ENCODE data around the gene OXLD1.
A peak's percentile ranks its signal among the peaks of the same experiment; 100 is the strongest.
"Not testable (repeated sequence)": the region's sequence is repeated elsewhere in the genome, so short reads cannot be mapped to it uniquely, and the experiment has no call there.

The OXLD1 gene

GRCh38 chr17:81683584-81684441, 17.4 kb upstream of the OXLD1 start, which contains the start of the genes ARL16 and HGS:
TSS of gene ARL16 (minus strand) at chr17:81683797. CDS start at chr17:81683753, 44 bp downstream.
TSS of gene HGS (plus strand) at chr17:81684011. CDS start at chr17:81684067, 56 bp downstream.
- DNase-seq (ENCODE audit: low read depth) = peak; percentile 96

DNA sequence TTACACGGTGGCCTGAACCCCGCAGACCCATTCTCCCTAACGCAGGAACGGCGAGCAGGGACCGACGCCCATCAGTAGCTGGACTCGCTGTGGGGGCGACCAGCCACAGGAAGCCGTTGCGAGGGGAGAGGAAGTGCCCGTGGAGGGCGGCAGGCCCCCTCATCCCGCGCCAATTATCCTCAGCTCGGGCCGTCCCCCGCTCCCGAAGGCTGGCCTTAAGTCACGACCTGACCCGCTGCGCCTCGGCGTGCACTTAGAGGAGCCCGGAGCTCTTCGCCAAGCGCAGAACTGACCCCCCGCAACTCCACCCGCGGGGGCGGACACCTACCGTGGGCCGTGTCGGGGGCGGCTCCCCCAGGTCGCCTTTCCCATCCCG, 16.8 kb upstream of the OXLD1 start:
- no peak for DNase-seq (ENCODE audit: low read depth)

GRCh38 chr17:81682565-81683207, 16.3 kb upstream of the OXLD1 start:
- no peak for DNase-seq (ENCODE audit: low read depth)

DNA sequence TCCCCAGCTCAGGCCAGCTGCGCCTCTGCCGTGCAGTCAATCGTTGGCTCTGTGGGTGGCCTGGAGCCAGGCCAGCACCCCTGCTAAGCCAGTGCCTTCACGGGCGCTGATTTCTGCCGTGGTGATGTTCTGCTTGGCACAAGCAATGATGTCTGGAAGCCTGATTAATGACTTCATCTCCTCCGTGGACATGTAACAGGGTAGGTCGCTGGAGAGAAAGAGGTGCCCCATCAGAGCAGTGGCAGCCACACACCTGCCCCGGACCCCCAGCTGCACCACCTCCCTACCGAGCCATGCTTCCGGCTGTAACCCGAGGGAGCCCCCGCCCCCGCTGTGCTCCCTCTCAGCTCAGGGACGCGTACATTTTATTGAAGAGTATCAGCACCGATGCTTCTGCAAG, 15.3 kb upstream of the OXLD1 start:
- DNase-seq (ENCODE audit: low read depth) = no peak

- no peak for DNase-seq (ENCODE audit: low read depth)
These were observed 13.7 kb upstream of the OXLD1 start for GRCh38 chr17:81680150-81680549.

DNA sequence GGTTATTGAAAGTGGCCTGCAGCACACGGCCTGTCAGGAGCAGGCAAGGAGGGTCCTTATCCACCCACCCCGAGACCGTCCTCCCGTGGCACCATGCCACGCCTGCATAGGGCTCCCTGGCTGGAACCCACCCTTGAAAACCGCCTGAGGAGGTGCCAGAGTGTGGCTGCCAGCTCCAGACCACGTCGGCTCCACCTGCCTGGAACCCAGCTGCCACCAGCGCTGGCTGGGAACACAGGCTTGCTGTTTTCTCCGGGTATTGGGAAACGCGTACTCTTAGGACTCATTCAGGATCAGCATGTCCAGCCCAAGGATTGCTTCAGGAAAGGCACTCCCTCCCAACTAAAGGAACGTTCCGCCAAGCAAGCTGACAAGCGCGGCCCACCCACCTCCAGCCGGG, 10.5 kb upstream of the OXLD1 start:
- no peak for DNase-seq (ENCODE audit: low read depth)

GRCh38 chr17:81675515-81676221, 9.3 kb upstream of the OXLD1 start:
- not testable (repeated sequence) for DNase-seq (ENCODE audit: low read depth)

DNA sequence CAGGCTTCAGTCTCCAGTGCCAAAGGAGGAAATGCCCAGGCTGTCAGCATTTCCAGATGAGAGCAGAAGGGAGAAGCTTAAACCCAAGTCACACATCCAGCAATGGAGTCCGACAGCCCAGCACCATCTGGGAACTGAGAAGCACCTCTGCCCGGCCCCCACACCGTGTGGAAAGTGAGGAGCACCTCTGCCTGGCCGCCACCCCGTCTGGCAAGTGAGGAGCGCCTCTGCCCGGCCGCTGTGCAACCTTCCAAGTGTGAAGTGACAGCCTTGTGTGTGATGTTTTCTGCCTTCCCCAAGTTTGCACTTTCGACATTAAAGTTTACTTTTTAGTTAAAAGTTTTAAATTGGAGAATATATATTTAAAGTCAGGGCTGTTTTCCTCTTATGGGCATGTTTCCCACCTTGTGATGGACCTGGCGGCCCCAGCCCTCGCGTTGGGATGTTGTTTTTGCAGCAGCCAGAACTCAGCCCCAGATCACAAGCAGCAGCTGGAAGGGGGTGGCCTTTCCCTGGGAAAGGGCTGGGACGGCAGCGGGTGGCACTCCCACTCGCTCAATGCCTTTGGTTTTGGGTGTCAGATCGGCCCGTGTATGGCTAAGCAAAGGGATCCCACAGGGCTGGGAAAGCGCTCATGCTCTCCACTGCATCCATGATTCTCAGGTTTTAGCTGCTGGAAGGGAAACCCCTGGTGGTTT, 7.3 kb upstream of the OXLD1 start:
- DNase-seq (ENCODE audit: low read depth) = no peak

GRCh38 chr17:81672954-81673353, 6.5 kb upstream of the OXLD1 start:
- no peak for DNase-seq (ENCODE audit: low read depth)

- no peak for DNase-seq (ENCODE audit: low read depth)
These were observed 6.1 kb upstream of the OXLD1 start for GRCh38 chr17:81672504-81672903.

DNA sequence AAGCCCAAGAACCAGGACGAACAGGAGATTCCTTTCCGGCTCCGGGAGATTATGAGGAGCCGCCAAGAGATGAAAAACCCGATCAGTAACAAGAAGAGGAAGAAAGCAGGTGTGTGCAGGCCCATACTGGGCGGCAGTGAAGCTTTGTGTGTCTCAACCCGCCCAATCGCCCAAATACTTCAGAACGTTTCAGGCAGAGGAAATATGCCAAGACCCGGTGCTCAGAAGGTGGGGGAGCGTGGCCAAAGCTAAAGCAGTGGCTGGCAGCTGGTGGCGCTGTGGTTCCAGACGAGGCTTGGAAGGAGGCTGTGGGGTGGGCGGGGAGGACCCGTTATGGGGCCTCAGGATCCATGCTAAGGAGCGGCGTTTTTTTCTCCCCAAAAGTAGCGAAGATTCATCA, 1.3 kb upstream of the OXLD1 start:
- DNase-seq (ENCODE audit: low read depth) = no peak

DNA sequence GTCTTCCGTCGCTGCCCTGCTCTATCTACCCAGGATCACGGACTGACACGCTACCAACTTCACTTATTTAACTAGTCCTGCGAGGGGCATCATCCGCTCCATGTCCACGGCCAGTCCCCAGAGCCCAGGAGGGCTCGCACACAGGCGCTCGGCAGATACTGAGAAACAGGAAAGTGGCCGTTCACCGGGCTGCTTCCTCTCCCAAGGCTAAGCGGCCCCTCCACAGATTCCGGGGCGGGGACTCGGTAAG, 388 bp downstream of the OXLD1 start:
- no peak for DNase-seq (ENCODE audit: low read depth)

DNA sequence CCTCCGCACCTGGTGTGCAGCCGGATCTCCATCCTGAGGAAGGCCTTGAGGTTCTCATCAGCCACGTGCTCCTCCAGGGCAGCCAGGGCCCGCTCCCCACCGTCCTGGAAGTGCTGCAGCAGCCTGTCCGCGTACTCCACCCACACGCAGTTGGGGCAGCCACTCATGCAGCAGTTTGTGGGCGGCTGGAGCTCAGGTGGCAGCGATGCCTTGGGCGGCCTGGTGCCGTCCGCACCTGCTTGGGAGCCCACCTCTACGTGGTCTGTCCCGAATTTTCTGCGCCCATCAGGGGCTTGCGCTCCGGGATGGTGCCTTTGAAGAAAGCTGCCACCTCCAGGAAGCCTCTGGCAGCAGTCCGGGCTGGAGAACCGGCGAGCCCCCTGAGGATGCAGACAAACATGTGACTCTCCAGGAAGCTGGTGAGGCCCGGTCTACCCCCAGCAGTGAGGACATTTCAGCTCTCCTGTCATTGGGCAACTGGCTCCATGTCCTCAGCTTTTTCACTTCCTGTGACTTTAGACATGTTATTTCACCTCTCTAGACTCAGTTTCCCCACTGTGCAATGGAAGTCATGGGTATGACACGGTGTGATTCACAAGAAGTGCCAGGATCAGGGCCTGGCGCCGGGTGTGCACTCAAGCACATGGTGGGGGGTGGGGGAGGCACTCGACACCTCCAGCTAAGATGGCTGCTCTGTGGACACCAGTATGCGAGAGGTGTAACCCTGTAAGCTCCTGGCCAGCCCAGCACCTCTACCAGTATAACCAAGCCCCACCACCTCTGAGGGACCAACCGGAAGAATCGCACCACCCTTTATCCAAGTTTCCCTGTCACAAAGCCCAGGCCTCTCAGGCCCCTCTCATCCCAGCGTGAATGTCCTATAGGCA, 957 bp downstream of the OXLD1 start:
- peak; percentile 44 for DNase-seq (ENCODE audit: low read depth)

DNA sequence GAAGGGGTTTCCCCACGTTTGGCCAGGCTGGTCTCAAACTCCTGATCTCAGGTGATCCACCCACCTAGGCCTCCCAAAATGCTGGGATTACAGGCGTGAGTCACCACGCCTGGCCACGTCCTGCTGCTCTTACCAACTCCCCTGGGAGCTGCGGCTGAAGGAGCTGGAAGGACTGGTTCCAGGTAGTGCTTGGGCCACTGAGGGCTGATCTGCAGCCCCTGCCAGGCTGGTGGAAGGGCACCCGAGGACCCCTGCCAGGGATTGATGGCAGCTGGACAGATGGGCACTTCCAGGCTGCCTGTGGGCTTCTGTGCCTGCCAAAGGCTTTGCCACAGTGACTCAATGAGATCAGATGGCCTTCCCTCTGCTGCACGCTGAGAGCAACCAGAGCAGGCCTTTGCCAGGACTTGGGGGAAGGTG, 2.3 kb downstream of the OXLD1 start:
- no peak for DNase-seq (ENCODE audit: low read depth)

DNA sequence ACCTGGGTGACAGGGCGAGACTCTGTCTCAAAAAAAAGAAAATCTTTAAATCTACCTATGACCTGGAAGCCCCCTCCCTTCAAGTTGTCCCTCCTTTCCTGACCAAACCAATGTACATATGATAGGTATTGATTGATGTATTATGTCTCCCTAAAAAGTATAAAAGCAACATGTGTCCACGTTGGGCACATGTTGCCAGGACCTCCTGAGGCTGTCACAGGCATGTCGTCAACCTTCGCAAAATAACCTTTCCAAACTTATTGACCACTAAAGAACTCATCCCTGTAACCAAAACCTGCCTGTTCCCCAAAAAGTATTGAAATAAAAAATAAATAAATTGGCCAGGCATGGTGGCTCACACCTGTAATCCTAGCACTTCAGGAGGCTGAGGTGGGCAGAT, 4.4 kb downstream of the OXLD1 start:
- DNase-seq (ENCODE audit: low read depth) = no peak

- DNase-seq (ENCODE audit: low read depth) = no peak
These were observed 6.0 kb downstream of the OXLD1 start for GRCh38 chr17:81660441-81660840.

DNA sequence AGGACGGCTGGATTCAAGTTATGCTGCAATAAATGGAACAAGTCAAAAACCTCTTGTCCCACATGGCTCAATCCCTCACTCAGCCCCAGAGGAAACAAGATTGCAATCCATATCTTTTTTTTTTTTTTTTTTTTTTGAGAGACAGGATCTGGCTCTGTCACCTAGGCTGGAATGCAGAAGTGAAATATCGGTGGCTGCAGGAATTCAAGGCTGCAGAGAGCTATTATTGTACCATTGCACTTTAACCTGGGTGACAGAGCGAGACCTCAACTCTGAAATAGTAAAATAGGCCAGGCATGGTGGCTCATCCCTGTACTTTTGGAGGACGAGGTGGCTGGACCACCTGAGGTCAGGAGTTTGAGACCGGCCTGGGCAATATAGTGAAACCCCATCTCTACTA, 7.4 kb downstream of the OXLD1 start:
- no peak for DNase-seq (ENCODE audit: low read depth)

DNA sequence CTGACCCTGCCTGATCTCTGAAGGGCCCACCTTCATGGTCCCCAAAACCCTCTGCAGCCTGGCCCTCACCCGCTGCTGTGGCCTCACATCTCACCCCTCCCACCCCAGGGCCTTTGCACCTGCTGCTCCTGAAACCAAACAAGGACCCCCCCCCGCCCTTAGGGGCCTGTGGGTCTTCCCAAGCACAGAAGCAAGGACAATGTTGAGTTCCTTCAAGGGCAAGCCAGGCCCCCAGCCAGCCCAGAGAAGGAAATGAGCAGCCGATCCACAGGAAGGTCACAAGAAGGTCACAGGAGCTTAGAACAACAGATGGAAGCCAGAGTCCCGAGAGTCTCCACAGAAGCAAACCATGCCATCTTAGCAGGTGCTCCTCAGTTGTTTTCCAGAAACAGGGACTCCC, 9.6 kb downstream of the OXLD1 start:
- no peak for DNase-seq (ENCODE audit: low read depth)

- DNase-seq (ENCODE audit: low read depth) = no peak
These were observed 10.2 kb downstream of the OXLD1 start, which contains the start of gene PDE6G for GRCh38 chr17:81656118-81656743. TSS of gene PDE6G (minus strand) at chr17:81656542. CDS start at chr17:81653305, 3,237 bp downstream.

GRCh38 chr17:81655378-81656117, 10.9 kb downstream of the OXLD1 start:
- DNase-seq (ENCODE audit: low read depth) = no peak

Measured in stimulated activated CD8-positive, alpha-beta memory T cell treated with anti-CD3 and anti-CD28 coated beads, Interleukin-12 subunit alpha, Interleukin-12 subunit beta, amount 100 ng/mL, for 4 hours (primary cell).